ENCODE data around the gene SLC35F1.
A peak's percentile ranks its signal among the peaks of the same experiment; 100 is the strongest.

SLC35F1 gene

DNA sequence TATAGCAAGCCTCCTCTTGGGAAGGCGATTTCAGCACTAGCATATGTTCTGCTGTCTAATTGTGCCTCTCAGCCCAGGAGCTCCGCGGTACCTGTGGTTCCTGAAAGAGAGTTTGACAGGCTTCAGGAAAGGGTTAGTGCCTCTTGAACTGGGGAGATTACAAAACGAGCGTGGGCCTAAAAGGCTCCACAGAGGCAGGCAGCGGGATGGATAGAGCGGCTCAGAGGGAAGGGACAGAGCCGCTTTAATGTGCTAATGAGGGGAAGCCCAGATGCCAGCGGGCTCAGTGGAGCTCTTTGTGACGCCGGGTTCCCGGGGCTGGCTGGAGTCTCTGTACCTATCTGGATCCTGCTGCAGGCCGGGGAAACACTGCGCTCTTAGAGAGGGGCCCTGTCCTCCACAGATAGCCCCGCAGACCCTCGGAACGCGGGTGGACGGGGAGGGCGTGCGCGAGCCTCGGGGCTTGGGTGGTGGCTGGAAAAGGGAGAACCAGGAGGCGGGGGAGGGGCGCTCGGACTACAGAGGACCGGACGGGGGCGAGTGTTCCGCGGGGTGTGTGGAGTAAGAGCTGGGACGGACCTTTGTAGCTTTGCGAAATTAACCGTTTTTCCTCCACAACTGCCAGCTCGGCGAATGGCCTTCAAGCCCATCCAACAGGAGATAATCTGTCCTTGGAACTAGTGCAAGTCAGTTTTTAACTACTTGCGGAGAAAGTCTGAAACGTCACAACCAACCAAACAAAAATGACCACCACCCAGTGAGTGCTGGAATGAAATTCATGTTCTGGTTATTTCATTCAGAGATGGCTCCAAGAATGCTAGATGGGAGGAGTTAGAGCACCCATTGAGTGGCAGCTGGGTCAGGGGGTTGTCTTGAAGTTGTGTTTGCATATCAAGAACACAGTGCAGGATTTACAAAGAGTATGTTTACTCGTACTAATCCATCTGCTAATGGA, 13.0 kb downstream of the SLC35F1 start (continued):
- TF ChIP-seq ZNF335 (tag by site-specific recombination; conservative IDR thresholded peaks at IDR 0.05) = peak; percentile 62
- TF ChIP-seq ZNF184 (tag by site-specific recombination; IDR thresholded peaks at IDR 0.05) = no peak
- TF ChIP-seq, protein P1, sequence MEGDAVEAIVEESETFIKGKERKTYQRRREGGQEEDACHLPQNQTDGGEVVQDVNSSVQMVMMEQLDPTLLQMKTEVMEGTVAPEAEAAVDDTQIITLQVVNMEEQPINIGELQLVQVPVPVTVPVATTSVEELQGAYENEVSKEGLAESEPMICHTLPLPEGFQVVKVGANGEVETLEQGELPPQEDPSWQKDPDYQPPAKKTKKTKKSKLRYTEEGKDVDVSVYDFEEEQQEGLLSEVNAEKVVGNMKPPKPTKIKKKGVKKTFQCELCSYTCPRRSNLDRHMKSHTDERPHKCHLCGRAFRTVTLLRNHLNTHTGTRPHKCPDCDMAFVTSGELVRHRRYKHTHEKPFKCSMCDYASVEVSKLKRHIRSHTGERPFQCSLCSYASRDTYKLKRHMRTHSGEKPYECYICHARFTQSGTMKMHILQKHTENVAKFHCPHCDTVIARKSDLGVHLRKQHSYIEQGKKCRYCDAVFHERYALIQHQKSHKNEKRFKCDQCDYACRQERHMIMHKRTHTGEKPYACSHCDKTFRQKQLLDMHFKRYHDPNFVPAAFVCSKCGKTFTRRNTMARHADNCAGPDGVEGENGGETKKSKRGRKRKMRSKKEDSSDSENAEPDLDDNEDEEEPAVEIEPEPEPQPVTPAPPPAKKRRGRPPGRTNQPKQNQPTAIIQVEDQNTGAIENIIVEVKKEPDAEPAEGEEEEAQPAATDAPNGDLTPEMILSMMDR (tag by site-specific recombination; IDR thresholded peaks at IDR 0.05) = 0 out of 2 replicates have a peak, but pooled peaks have one; percentile 32
- TF ChIP-seq YY2 (tag by site-specific recombination; IDR thresholded peaks at IDR 0.05) = no peak
- TF ChIP-seq HOXA7 (CRISPR knock-in tag; IDR thresholded peaks at IDR 0.05; ENCODE audit: borderline replicate concordance) = no peak
- TF ChIP-seq ZNF670 (tag by site-specific recombination; IDR thresholded peaks at IDR 0.05; ENCODE audit: low read depth) = no peak
- TF ChIP-seq ZNF624 (tag by site-specific recombination; IDR thresholded peaks at IDR 0.05) = no peak
- no peak for TF ChIP-seq ZNF514 (tag by site-specific recombination; IDR thresholded peaks at IDR 0.05)
- TF ChIP-seq, protein P2, sequence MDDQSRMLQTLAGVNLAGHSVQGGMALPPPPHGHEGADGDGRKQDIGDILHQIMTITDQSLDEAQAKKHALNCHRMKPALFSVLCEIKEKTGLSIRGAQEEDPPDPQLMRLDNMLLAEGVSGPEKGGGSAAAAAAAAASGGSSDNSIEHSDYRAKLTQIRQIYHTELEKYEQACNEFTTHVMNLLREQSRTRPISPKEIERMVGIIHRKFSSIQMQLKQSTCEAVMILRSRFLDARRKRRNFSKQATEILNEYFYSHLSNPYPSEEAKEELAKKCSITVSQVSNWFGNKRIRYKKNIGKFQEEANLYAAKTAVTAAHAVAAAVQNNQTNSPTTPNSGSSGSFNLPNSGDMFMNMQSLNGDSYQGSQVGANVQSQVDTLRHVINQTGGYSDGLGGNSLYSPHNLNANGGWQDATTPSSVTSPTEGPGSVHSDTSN (CRISPR knock-in tag; IDR thresholded peaks at IDR 0.05) = no peak
- TF ChIP-seq ZNF48 (tag by site-specific recombination; IDR thresholded peaks at IDR 0.05) = no peak
- no peak for TF ChIP-seq SP7 (tag by site-specific recombination; IDR thresholded peaks at IDR 0.05)
- no peak for TF ChIP-seq ZNF747 (tag by site-specific recombination; IDR thresholded peaks at IDR 0.05)
- TF ChIP-seq, protein P3, sequence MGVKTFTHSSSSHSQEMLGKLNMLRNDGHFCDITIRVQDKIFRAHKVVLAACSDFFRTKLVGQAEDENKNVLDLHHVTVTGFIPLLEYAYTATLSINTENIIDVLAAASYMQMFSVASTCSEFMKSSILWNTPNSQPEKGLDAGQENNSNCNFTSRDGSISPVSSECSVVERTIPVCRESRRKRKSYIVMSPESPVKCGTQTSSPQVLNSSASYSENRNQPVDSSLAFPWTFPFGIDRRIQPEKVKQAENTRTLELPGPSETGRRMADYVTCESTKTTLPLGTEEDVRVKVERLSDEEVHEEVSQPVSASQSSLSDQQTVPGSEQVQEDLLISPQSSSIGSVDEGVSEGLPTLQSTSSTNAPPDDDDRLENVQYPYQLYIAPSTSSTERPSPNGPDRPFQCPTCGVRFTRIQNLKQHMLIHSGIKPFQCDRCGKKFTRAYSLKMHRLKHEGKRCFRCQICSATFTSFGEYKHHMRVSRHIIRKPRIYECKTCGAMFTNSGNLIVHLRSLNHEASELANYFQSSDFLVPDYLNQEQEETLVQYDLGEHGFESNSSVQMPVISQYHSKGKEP (tag by site-specific recombination; IDR thresholded peaks at IDR 0.05) = no peak
- TF ChIP-seq MEIS1 (CRISPR knock-in tag; IDR thresholded peaks at IDR 0.05; ENCODE audit: borderline replicate concordance) = no peak
- no peak for TF ChIP-seq ZNF121 (tag by site-specific recombination; IDR thresholded peaks at IDR 0.05)
- TF ChIP-seq, protein P4, sequence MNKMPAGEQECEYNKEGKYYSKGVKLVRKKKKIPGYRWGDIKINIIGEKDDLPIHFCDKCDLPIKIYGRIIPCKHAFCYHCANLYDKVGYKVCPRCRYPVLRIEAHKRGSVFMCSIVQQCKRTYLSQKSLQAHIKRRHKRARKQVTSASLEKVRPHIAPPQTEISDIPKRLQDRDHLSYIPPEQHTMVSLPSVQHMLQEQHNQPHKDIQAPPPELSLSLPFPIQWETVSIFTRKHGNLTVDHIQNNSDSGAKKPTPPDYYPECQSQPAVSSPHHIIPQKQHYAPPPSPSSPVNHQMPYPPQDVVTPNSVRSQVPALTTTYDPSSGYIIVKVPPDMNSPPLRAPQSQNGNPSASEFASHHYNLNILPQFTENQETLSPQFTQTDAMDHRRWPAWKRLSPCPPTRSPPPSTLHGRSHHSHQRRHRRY (tag by site-specific recombination; IDR thresholded peaks at IDR 0.05) = no peak
- TF ChIP-seq FEZF1 (tag by site-specific recombination; IDR thresholded peaks at IDR 0.05) = 0 out of 2 replicates have a peak, but pooled peaks have one; percentile 23
- TF ChIP-seq ZBTB21 (tag by site-specific recombination; IDR thresholded peaks at IDR 0.05) = no peak
- no peak for TF ChIP-seq KLF7 (tag by site-specific recombination; IDR thresholded peaks at IDR 0.05; ENCODE audit: borderline replicate concordance)
- TF ChIP-seq ZNF354C (tag by site-specific recombination; IDR thresholded peaks at IDR 0.05; ENCODE audit: borderline replicate concordance, low read depth) = no peak
- TF ChIP-seq, protein P5, sequence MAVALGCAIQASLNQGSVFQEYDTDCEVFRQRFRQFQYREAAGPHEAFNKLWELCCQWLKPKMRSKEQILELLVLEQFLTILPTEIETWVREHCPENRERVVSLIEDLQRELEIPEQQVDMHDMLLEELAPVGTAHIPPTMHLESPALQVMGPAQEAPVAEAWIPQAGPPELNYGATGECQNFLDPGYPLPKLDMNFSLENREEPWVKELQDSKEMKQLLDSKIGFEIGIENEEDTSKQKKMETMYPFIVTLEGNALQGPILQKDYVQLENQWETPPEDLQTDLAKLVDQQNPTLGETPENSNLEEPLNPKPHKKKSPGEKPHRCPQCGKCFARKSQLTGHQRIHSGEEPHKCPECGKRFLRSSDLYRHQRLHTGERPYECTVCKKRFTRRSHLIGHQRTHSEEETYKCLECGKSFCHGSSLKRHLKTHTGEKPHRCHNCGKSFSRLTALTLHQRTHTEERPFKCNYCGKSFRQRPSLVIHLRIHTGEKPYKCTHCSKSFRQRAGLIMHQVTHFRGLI (tag by site-specific recombination; IDR thresholded peaks at IDR 0.05) = no peak
- no peak for TF ChIP-seq ZNF664 (tag by site-specific recombination; IDR thresholded peaks at IDR 0.05)
- TF ChIP-seq, protein P6, sequence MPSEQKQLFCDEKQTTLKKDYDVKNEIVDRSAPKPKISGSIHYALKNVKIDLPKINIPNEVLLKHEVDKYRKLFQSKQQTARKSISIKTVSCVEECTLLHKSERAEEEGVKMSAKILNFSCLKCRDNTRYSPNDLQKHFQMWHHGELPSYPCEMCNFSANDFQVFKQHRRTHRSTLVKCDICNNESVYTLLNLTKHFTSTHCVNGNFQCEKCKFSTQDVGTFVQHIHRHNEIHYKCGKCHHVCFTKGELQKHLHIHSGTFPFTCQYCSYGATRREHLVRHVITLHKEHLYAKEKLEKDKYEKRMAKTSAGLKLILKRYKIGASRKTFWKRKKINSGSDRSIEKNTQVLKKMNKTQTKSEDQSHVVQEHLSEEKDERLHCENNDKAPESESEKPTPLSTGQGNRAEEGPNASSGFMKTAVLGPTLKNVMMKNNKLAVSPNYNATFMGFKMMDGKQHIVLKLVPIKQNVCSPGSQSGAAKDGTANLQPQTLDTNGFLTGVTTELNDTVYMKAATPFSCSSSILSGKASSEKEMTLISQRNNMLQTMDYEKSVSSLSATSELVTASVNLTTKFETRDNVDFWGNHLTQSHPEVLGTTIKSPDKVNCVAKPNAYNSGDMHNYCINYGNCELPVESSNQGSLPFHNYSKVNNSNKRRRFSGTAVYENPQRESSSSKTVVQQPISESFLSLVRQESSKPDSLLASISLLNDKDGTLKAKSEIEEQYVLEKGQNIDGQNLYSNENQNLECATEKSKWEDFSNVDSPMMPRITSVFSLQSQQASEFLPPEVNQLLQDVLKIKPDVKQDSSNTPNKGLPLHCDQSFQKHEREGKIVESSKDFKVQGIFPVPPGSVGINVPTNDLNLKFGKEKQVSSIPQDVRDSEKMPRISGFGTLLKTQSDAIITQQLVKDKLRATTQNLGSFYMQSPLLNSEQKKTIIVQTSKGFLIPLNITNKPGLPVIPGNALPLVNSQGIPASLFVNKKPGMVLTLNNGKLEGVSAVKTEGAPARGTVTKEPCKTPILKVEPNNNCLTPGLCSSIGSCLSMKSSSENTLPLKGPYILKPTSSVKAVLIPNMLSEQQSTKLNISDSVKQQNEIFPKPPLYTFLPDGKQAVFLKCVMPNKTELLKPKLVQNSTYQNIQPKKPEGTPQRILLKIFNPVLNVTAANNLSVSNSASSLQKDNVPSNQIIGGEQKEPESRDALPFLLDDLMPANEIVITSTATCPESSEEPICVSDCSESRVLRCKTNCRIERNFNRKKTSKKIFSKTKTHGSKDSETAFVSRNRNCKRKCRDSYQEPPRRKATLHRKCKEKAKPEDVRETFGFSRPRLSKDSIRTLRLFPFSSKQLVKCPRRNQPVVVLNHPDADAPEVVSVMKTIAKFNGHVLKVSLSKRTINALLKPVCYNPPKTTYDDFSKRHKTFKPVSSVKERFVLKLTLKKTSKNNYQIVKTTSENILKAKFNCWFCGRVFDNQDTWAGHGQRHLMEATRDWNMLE (tag by site-specific recombination; conservative IDR thresholded peaks at IDR 0.05; ENCODE audit: low read depth) = no peak
- no peak for TF ChIP-seq KLF10 (tag by site-specific recombination; IDR thresholded peaks at IDR 0.05)
